ACC112 (cell line): ENCODE data around the gene GGTLC2.
"Not testable (repeated sequence)": the region's sequence is repeated elsewhere in the genome, so short reads cannot be mapped to it uniquely, and the experiment has no call there.

Source experiments
- H2AFZ ChIP-seq: fragments of 200-600 bp; sonication (generic); one replicate; pipeline ENCODE4 v1.6.0; 2017; ENCODE audit warnings: antibody characterized with exemption, low read length; ENCODE audit not compliant: unreplicated experiment
- H3K27ac ChIP-seq: fragments of 200-600 bp; sonication (generic); 2 replicates; pipeline ENCODE4 v1.5.1; 2014; ENCODE audit warnings: low read depth, mild to moderate bottlenecking, antibody characterized with exemption, low read length, moderate library complexity
- H3K27me3 ChIP-seq: fragments of 200-600 bp; sonication (generic); 2 replicates; pipeline ENCODE4 v1.6.1; 2014; ENCODE audit warnings: mild to moderate bottlenecking, antibody characterized with exemption, low read length, moderate library complexity, mixed read lengths; ENCODE audit not compliant: insufficient read depth
- H3K36me3 ChIP-seq: fragments of 200-600 bp; sonication (generic); 2 replicates; pipeline ENCODE4 v1.6.1; 2016; ENCODE audit warnings: mild to moderate bottlenecking, antibody characterized with exemption, low read length, moderate library complexity, mixed read lengths; ENCODE audit not compliant: insufficient read depth
- H3K4me1 ChIP-seq: fragments of 200-600 bp; sonication (generic); one replicate; pipeline ENCODE4 v1.6.1; 2016; ENCODE audit warnings: low read length, mixed read lengths; ENCODE audit not compliant: insufficient read depth, unreplicated experiment, control insufficient read depth
- H3K4me3 ChIP-seq: fragments of 200-600 bp; sonication (generic); 2 replicates; pipeline ENCODE4 v1.5.1; 2014; ENCODE audit warnings: mild to moderate bottlenecking, low read depth, low read length
- H3K79me2 ChIP-seq: fragments of 200-600 bp; sonication (generic); one replicate; pipeline ENCODE4 v1.6.0; 2016; ENCODE audit warnings: low read length; ENCODE audit not compliant: control insufficient read depth, unreplicated experiment, insufficient read depth

The GGTLC2 gene

GRCh38 chr22:22612516-22612915 is 31.9 kb upstream of the GGTLC2 start:
- H3K36me3 ChIP-seq: no peaks in the 10 kb centered on the region
- peaks cover 5% of the 10 kb centered on the region for H3K27me3 ChIP-seq
- H3K4me1 ChIP-seq: no peaks in the 10 kb centered on the region
- H3K27ac ChIP-seq: no peak overlapping the region
- H3K79me2 ChIP-seq: no peaks in the 10 kb centered on the region
- H3K4me3 ChIP-seq: no peak overlapping the region
- H2AFZ ChIP-seq: no peak overlapping the region

- H3K36me3 ChIP-seq: no peaks in the 10 kb centered on the region
- H3K27me3 ChIP-seq: peaks cover 5% of the 10 kb centered on the region
- H3K4me3 ChIP-seq: no peak overlapping the region
- H2AFZ ChIP-seq: no peak overlapping the region
- H3K27ac ChIP-seq: no peak overlapping the region
- H3K4me1 ChIP-seq: no peaks in the 10 kb centered on the region
- H3K79me2 ChIP-seq: no peaks in the 10 kb centered on the region
Observed at GRCh38 chr22:22614065-22614464, 30.3 kb upstream of the GGTLC2 start.

DNA sequence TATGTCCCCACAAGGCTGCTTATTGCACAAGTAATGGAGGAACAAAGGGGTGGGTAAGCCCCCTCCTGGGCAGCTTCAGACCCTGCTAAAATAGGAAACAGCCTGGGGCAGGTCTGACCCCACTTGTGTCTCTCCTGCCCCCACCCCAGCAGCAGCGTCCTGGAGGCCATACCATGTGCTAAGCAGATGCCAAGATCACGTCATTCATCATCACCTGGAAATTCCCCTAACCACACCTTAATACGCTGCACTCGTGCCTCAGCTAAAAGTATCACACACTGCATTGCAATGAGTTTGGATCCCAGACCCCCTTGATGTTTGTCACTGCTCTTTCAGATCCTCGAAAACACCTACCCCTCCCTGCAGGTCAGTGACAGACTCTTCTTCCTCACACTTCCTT is 27.8 kb upstream of the GGTLC2 start:
- H2AFZ ChIP-seq: no peak overlapping the region
- H3K79me2 ChIP-seq: no peaks in the 10 kb centered on the region
- no peaks in the 10 kb centered on the region for H3K36me3 ChIP-seq
- peaks cover 5% of the 10 kb centered on the region for H3K27me3 ChIP-seq
- no peak overlapping the region for H3K27ac ChIP-seq
- no peak overlapping the region for H3K4me3 ChIP-seq
- no peaks in the 10 kb centered on the region for H3K4me1 ChIP-seq

GRCh38 chr22:22618448-22618847 is 26.0 kb upstream of the GGTLC2 start:
- Histone ChIP-seq H3K4me1 (no peaks in the 10 kb centered on the region), H3K79me2 (no peaks in the 10 kb centered on the region), H3K27me3 (peaks cover 5% of the 10 kb centered on the region), H3K4me3 (no peak overlapping the region), H2AFZ (no peak overlapping the region), H3K36me3 (no peaks in the 10 kb centered on the region), H3K27ac (no peak overlapping the region)

- H3K4me3 ChIP-seq: no peak overlapping the region
- H3K27me3 ChIP-seq: peaks cover 5% of the 10 kb centered on the region
- H3K79me2 ChIP-seq: no peaks in the 10 kb centered on the region
Observed at GRCh38 chr22:22618923-22619322, 25.5 kb upstream of the GGTLC2 start.

GRCh38 chr22:22619765-22620414 is 24.5 kb upstream of the GGTLC2 start:
- no peaks in the 10 kb centered on the region for H3K79me2 ChIP-seq
- no peaks in the 10 kb centered on the region for H3K4me1 ChIP-seq
- peaks cover 5% of the 10 kb centered on the region for H3K27me3 ChIP-seq
- H3K27ac ChIP-seq: no peak overlapping the region
- H3K36me3 ChIP-seq: no peaks in the 10 kb centered on the region
- H2AFZ ChIP-seq: no peak overlapping the region
- no peak overlapping the region for H3K4me3 ChIP-seq

More at GRCh38 chr22:22618923-22619322, 25.5 kb upstream of the GGTLC2 start:
- Histone ChIP-seq H3K36me3 (no peaks in the 10 kb centered on the region), H3K27ac (no peak overlapping the region), H3K4me1 (no peaks in the 10 kb centered on the region), H2AFZ (no peak overlapping the region)

DNA sequence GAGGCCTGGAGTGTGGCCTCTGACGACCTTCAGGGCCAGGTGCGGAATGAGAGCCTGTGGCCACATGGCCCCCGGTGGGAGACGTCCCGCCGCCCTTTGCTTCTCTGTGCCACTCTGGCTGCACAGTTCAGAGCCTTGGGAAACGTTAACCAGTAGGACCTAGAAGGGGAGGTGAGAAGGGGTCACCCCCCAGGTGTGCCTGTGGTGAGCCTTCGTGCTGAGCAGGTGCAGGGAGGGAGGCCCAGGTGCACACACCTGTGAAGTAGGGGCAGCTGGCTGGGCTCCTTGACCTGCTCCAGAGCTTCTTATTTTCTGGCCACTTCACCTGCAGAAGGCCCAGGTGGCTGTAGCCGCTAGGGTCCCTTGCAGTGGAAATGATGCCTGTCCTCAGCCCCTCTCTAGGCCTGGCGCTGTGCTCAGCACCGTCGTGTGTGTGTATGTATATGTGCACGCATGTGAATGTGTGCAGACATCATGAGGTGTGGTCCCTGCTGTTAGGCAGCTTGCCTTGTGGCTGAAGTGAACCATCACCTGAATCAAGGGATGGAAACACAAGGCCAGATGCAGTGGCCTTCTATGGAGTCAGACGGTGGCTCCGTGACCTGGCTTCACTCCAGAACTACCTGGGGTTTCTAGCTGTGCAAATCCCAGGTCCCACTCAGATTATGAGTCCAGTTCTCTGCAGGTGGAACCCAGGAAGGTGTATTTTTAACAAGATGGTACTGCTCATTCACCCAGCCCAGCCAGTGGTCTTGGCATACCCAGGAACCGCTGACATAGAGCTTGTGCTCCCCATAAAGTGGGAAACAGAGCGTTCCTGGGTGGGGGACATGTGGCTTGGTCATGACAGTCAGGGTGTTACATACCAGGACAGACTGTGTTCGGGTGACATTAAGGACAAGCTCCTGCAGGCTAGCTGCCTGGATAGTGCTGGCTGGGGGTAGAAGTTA is 15.6 kb upstream of the GGTLC2 start:
- not testable (repeated sequence) for H3K36me3 ChIP-seq, H3K79me2 ChIP-seq, H3K27ac ChIP-seq, H3K4me1 ChIP-seq, H3K27me3 ChIP-seq, H3K4me3 ChIP-seq, H2AFZ ChIP-seq

GRCh38 chr22:22631223-22631652 is 13.2 kb upstream of the GGTLC2 start:
- H2AFZ ChIP-seq, H3K79me2 ChIP-seq, H3K4me3 ChIP-seq, H3K4me1 ChIP-seq, H3K27me3 ChIP-seq, H3K27ac ChIP-seq, H3K36me3 ChIP-seq: not testable (repeated sequence)

GRCh38 chr22:22632226-22632625 is 12.2 kb upstream of the GGTLC2 start:
- H3K36me3 ChIP-seq, H3K27ac ChIP-seq: not testable (repeated sequence)

DNA sequence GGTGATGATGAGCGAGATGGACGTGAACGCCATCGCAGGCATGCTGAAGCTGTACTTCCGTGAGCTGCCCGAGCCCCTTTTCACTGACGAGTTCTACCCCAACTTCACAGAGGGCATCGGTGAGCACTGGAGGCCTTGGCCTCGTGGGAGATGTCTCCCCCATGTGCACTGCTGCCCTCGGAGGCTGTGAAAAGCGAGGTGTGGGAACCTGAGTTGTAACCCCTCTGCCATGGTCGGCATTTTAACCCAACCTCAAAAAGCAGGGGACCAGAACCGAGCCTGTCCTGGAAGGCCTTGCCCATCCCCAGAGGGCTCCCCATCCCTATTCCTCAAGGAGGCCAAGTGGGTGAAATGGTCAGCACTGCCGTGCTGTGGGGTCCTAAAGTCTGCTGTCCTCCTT is 10.9 kb upstream of the GGTLC2 start:
- H3K4me3 ChIP-seq, H3K4me1 ChIP-seq, H3K79me2 ChIP-seq, H3K36me3 ChIP-seq, H2AFZ ChIP-seq, H3K27me3 ChIP-seq, H3K27ac ChIP-seq: not testable (repeated sequence)

More at GRCh38 chr22:22632226-22632625, 12.2 kb upstream of the GGTLC2 start:
- H3K4me3 ChIP-seq, H3K4me1 ChIP-seq, H3K27me3 ChIP-seq, H3K79me2 ChIP-seq, H2AFZ ChIP-seq: not testable (repeated sequence)

GRCh38 chr22:22636260-22636659 is 8.2 kb upstream of the GGTLC2 start:
- H3K4me1 ChIP-seq, H3K27ac ChIP-seq, H3K27me3 ChIP-seq, H3K36me3 ChIP-seq, H3K79me2 ChIP-seq, H3K4me3 ChIP-seq, H2AFZ ChIP-seq: not testable (repeated sequence)
